GM18868 (cell line): ENCODE data around the gene IL17RE.
"Not testable (repeated sequence)": the region's sequence is repeated elsewhere in the genome, so short reads cannot be mapped to it uniquely, and the experiment has no call there.

Experiments
- ATAC-seq: cut with Tn5 transposase; IDR thresholded peaks from one replicate; pipeline ENCODE4 v1.9.1; 2021; ENCODE audit warnings: mild to moderate bottlenecking, moderate library complexity; ENCODE audit not compliant: unreplicated experiment

The IL17RE gene

GRCh38 chr3:9902372-9903237 is at the start of gene IL17RE:
Gene IL17RE, plus strand, starts transcription at chr3:9902848. Its CDS starts 85 bp downstream, at chr3:9902933.
- no peak for ATAC-seq

GRCh38 chr3:9854291-9854940 is 48.2 kb upstream of the IL17RE start:
- ATAC-seq = not testable (repeated sequence)

GRCh38 chr3:9855594-9855993 is 47.1 kb upstream of the IL17RE start:
- ATAC-seq = no peak

- ATAC-seq = no peak
These were observed 43.1 kb upstream of the IL17RE start for GRCh38 chr3:9859530-9860025.

GRCh38 chr3:9861201-9861600 is 41.4 kb upstream of the IL17RE start:
- no peak for ATAC-seq

GRCh38 chr3:9861626-9862130 is 41.0 kb upstream of the IL17RE start:
- no peak for ATAC-seq

GRCh38 chr3:9862391-9863057 is 40.1 kb upstream of the IL17RE start:
- no peak for ATAC-seq

- ATAC-seq = no peak
These were observed 39.4 kb upstream of the IL17RE start for GRCh38 chr3:9863058-9863772.

- ATAC-seq = no peak
These were observed 38.3 kb upstream of the IL17RE start for GRCh38 chr3:9864200-9864927.

- ATAC-seq = not testable (repeated sequence)
These were observed 37.5 kb upstream of the IL17RE start for GRCh38 chr3:9865125-9865637.

GRCh38 chr3:9866639-9867038 is 36.0 kb upstream of the IL17RE start:
- ATAC-seq = no peak

GRCh38 chr3:9867106-9867505 is 35.5 kb upstream of the IL17RE start:
- no peak for ATAC-seq

- no peak for ATAC-seq
These were observed 32.7 kb upstream of the IL17RE start for GRCh38 chr3:9869955-9870354.

- ATAC-seq = no peak
These were observed 31.7 kb upstream of the IL17RE start for GRCh38 chr3:9870978-9871377.

GRCh38 chr3:9872067-9872466 is 30.6 kb upstream of the IL17RE start:
- ATAC-seq = not testable (repeated sequence)

GRCh38 chr3:9875448-9875847 is 27.2 kb upstream of the IL17RE start:
- ATAC-seq = no peak

GRCh38 chr3:9876255-9876654 is 26.4 kb upstream of the IL17RE start:
- ATAC-seq = not testable (repeated sequence)

- ATAC-seq = no peak
These were observed 25.7 kb upstream of the IL17RE start for GRCh38 chr3:9876991-9877390.

- no peak for ATAC-seq
These were observed 23.9 kb upstream of the IL17RE start for GRCh38 chr3:9878700-9879099.
